HCT116 (cell line): ENCODE data around the gene APOBEC3B. TPM values are rescaled to one million over a fixed set of nuclear protein-coding genes. Genes with fewer than 3 reads are reported as not detected.

ENCODE experiments used
- ATAC-seq: fragments of 200-7000 bp; cut with Tn5 transposase; 2 replicates; pipeline ENCODE4 v1.9.1; 2020; ENCODE audit warnings: mild to moderate bottlenecking, moderate library complexity
- Bru-seq: library from RNA; stranded (reverse); fragments of 400-500 nt; gene quantifications from one replicate; lab custom pipeline; 2021; lab: Mats Ljungman, UMichigan
- BruChase-seq, 2 experiments: library from RNA; stranded (reverse); fragments of 400-500 nt; gene quantifications; one replicate each; lab custom pipeline; 2021; lab: Mats Ljungman, UMichigan
- BruUV-seq: library from RNA; stranded (reverse); fragments of 400-500 nt; replicated peaks from 2 replicates; lab custom pipeline; 2021; lab: Mats Ljungman, UMichigan
- CTCF ChIA-PET: fragments of 300-600 bp; sonication (Branson Sonifier 250); formaldehyde crosslinking; loops from one replicate; lab custom pipeline; 2021; ENCODE audit warnings: antibody characterized with exemption; lab: Charles Lee
- POLR2A ChIA-PET: fragments of 300-600, 350-600 bp; sonication (Branson Sonifier 250); formaldehyde crosslinking; loops from one replicate; lab custom pipeline; 2021; ENCODE audit warnings: antibody characterized with exemption; lab: Charles Lee
- RAD21 ChIA-PET, 2 experiments: fragments of 300-600 bp; sonication (Branson Sonifier 250); formaldehyde crosslinking; loops; one replicate each; lab custom pipeline; 2023; ENCODE audit warnings: low total read pairs in 2 of 2; ENCODE audit not compliant: uncharacterized antibody in 2 of 2, unreplicated experiment in 2 of 2, low non-redundant PET in 1 of 2; lab: Charles Lee
- DNase-seq: peaks from one replicate; pipeline ENCODE4 v3.0.0-alpha.2; 2010; ENCODE audit warnings: low read depth, low spot score
- H2AFZ ChIP-seq: fragments of 200-600 bp; shearing (Covaris generic), sonication (generic); 2 replicates; pipeline ENCODE4 v1.6.1; 2017; ENCODE audit warnings: low read depth, mixed run types, mixed read lengths, antibody characterized with exemption, low read length; ENCODE audit not compliant: poor library complexity, severe bottlenecking
- H3K27ac ChIP-seq: 2 replicates; pipeline ENCODE4 v1.5.1; 2012; ENCODE audit warnings: low read depth, low read length
- H3K27me3 ChIP-seq: fragments of 200-600 bp; sonication (generic); 2 replicates; pipeline ENCODE4 v1.6.1; 2016; ENCODE audit warnings: mixed run types, low read length, mixed read lengths; ENCODE audit not compliant: insufficient read depth
- H3K36me3 ChIP-seq, 2 experiments: fragments of 200-500 bp in 1 of 2; fragments of 200-600 bp in 1 of 2; sonication (Bioruptor generic) in 1 of 2; sonication (generic) in 1 of 2; 2 replicates each; pipeline versions ENCODE4 v1.5.1 to v1.6.1; 2014 to 2016; ENCODE audit warnings: low read length in 2 of 2, inconsistent platforms in 1 of 2, mixed read lengths in 1 of 2, mixed run types in 1 of 2; ENCODE audit not compliant: insufficient read depth in 2 of 2, control insufficient read depth in 1 of 2
- H3K4me1 ChIP-seq, 2 experiments: fragments of 200-600 bp in 1 of 2; sonication (generic) in 1 of 2; 2 replicates each; pipeline versions ENCODE4 v1.5.1 to v1.6.1; 2012 to 2017; ENCODE audit warnings: low read length in 2 of 2, inconsistent platforms in 1 of 2, mild to moderate bottlenecking in 1 of 2, mixed read lengths in 1 of 2, mixed run types in 1 of 2, moderate library complexity in 1 of 2; ENCODE audit not compliant: insufficient read depth in 2 of 2, control insufficient read depth in 1 of 2
- H3K4me2 ChIP-seq: fragments of 200-600 bp; sonication (generic); 2 replicates; pipeline ENCODE4 v1.6.1; 2017; ENCODE audit warnings: mixed run types, low read length, mixed read lengths
- H3K4me3 ChIP-seq, 2 experiments: fragments of 200-600 bp in 1 of 2; sonication (generic) in 1 of 2; replicated peaks in 1 of 2; 2 replicates each; pipeline ENCODE4 v1.5.1; 2011 to 2016; ENCODE audit warnings: low read length in 2 of 2, control low read depth in 1 of 2, low read depth in 1 of 2, mild to moderate bottlenecking in 1 of 2, mixed read lengths in 1 of 2, mixed run types in 1 of 2
- H3K79me2 ChIP-seq: fragments of 200-600 bp; sonication (generic); 2 replicates; pipeline ENCODE4 v1.6.1; 2017; ENCODE audit warnings: mild to moderate bottlenecking, mixed run types, low read length, moderate library complexity, mixed read lengths; ENCODE audit not compliant: insufficient read depth
- H3K9ac ChIP-seq: fragments of 200-600 bp; sonication (generic); 2 replicates; pipeline ENCODE4 v1.6.1; 2016; ENCODE audit warnings: low read length, mixed read lengths
- H3K9me2 ChIP-seq: fragments of 200-600 bp; sonication (generic), shearing (Covaris generic); 2 replicates; pipeline ENCODE4 v1.6.1; 2017; ENCODE audit warnings: mixed run types, mild to moderate bottlenecking, moderate library complexity; ENCODE audit not compliant: insufficient read depth
- H3K9me3 ChIP-seq, 2 experiments: fragments of 200-500 bp in 1 of 2; fragments of 200-600 bp in 1 of 2; sonication (Bioruptor generic) in 1 of 2; sonication (generic) in 1 of 2; 2 replicates each; pipeline ENCODE4 v1.6.1; 2014 to 2017; ENCODE audit warnings: low read length in 2 of 2, mixed read lengths in 2 of 2, inconsistent platforms in 1 of 2, low read depth in 1 of 2, mild to moderate bottlenecking in 1 of 2, mixed run types in 1 of 2, moderate library complexity in 1 of 2; ENCODE audit not compliant: control insufficient read depth in 1 of 2, insufficient read depth in 1 of 2
- H4K20me1 ChIP-seq: fragments of 200-600 bp; sonication (generic), shearing (Covaris generic); 2 replicates; pipeline ENCODE4 v1.6.1; 2017; ENCODE audit warnings: mixed run types, mild to moderate bottlenecking, moderate library complexity; ENCODE audit not compliant: insufficient read depth
- EZH2 ChIP-seq: fragments of 200-600 bp; sonication (generic); IDR thresholded peaks from 2 replicates; pipeline ENCODE4 v1.6.1; 2017; ENCODE audit warnings: antibody characterized with exemption, mixed run types
- FOSL1 ChIP-seq: IDR thresholded peaks from 2 replicates; pipeline ENCODE4 v1.6.1; 2012; ENCODE audit warnings: low read depth
- JUND ChIP-seq: IDR thresholded peaks from 2 replicates; pipeline ENCODE4 v1.6.1; 2012
- POLR2AphosphoS5 ChIP-seq: IDR thresholded peaks from 2 replicates; pipeline ENCODE4 v1.6.1; 2011; ENCODE audit warnings: mild to moderate bottlenecking, low read depth, low read length, moderate library complexity
- SIN3A ChIP-seq: IDR thresholded peaks from 2 replicates; pipeline ENCODE4 v1.6.1; 2012; ENCODE audit warnings: low read depth
- SP1 ChIP-seq: IDR thresholded peaks from 2 replicates; pipeline ENCODE4 v1.6.1; 2012; ENCODE audit warnings: low read depth
- intact Hi-C: fragments of 100-400 bp; cut with micrococcal nuclease; formaldehyde crosslinking; loops from 2 replicates; pipeline ENCODE4 v1.10.0; 2022
- long read RNA-seq: library from polyadenylated mRNA; unstranded; transcript quantifications from one replicate; pipeline ENCODE4 v2.0.0, GENCODE V29; 2021; ENCODE audit not compliant: unreplicated experiment
- polyA plus RNA-seq: library from polyadenylated mRNA; unstranded; fragments of >200 nt; gene quantifications from 2 replicates; pipeline ENCODE4 v1.2.1, GENCODE V29; 2012; ENCODE audit warnings: missing spikeins
- total RNA-seq: library from RNA; stranded (reverse); gene quantifications from one replicate; pipeline ENCODE4 v1.2.1, GENCODE V29; 2021; ENCODE audit not compliant: unreplicated experiment
- TF ChIP-seq, protein P1 (sequence below): IDR thresholded peaks from 2 replicates; pipeline ENCODE4 v1.6.1; 2012

APOBEC3B gene
- 10.3 TPM for total RNA-seq
- 33.4 and 35.2 TPM in 2 replicates for polyA plus RNA-seq
- percentile 56 among the genes with signal in this experiment for Bru-seq, nascent RNA
- percentile 90 among the genes with signal in this experiment for BruChase-seq, experiment 1, labeled RNA remaining after a 6-hour chase
- BruChase-seq, experiment 2, labeled RNA remaining after a 2-hour chase, result percentile 76 among the genes with signal in this experiment
- long read RNA-seq, transcript APOBEC3B-201 (8 exons, 1,533 nt), result major isoform, 13 of 18 reads
- long read RNA-seq, partial matches to known transcripts, result 4 of 18 reads
- long read RNA-seq, other reads (novel, unspliced or antisense), result 0 of 18 reads

DNA sequence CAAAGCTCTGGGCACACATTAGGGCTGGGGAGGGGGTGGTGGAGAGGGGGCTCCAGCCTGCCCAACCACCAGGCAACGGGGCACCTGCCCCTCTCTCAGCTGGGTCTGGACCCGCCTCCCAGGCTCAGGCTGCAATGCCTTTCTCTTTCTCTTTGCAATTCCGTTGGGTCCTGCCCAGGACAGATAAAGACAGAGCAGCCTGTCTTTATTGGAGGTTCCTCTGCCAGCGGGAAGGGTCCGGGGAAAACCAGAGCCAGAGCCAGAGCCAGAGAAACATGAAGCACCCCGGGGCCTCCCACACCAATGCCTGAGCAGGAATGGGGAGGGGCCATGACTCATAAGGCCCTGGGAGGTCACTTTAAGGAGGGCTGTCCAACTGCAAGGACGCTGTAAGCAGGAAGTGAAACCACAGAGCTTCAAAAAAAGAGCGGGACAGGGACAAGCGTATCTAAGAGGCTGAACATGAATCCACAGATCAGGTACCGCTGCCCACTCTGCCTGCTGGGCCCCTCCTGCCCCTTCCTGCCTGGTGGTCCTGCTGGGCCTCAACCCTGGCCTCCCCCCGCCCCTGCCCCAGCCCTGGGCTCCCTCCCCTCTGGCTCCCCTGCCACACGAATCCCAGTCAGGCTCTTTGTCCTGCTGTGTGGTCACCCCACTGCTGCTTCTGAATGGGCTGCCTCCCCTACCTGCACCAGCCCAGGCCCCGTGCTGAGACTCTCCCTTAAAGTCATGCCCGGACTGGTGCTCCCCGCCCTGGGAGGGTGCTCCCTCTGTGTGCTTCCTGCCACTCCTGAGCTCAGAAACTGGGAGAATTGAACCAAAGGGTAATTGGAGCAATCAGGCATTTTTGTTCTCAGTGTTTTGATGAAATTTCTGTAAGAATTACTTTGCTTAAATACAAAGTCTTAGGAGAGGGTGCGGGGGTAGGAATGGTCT is at the start of gene APOBEC3B:
APOBEC3B (plus strand) TSS at position 356 of the 936 bp plus-strand sequence; CDS start at position 463, 107 bp downstream.
- peak; percentile 77 for ATAC-seq
- Histone ChIP-seq H3K4me1 (peaks cover 22 to 42% of the 10 kb centered on the region in 2 experiments), H3K9me2 (no peaks in the 10 kb centered on the region), H3K36me3 (no peaks in the 10 kb centered on the region), H3K9ac (peak within 1 kb of the TSS; percentile 50), H3K4me3 (peak within 1 kb of the TSS; percentile 27 to 50), H3K9me3 (peaks cover 0 to 8% of the 10 kb centered on the region in 2 experiments; a peak in 1 of 4 replicates), H3K4me2 (peak within 1 kb of the TSS; percentile 66), H3K79me2 (no peaks in the 10 kb centered on the region), H2AFZ (no peak within 1 kb of the TSS), H3K27me3 (no peaks in the 10 kb centered on the region)
- POLR2A ChIA-PET, result interaction anchor here (1.3 kb wide), 1 partner anchor 55 kb away, joined by 3 read pairs; no protein-coding TSS in a partner anchor
- CTCF ChIA-PET, result interaction anchor here (1.0 to 2.0 kb wide), 2 partner anchors 9 to 21 kb away, joined by 3 to 5 read pairs; no protein-coding TSS in a partner anchor
- BruUV-seq, result TSS peak; percentile 73
- DNase-seq, result peak; percentile 81
- intact Hi-C loops, result no loop called here
- RAD21 ChIA-PET, result no interaction called here
- TF ChIP-seq POLR2AphosphoS5 (peak; percentile 27; the same call in 1 of the 2 replicates), SIN3A (no peak), SP1 (peak; percentile 41; the same call in 1 of the 2 replicates), FOSL1 (peak; percentile 55; the same call in 1 of the 2 replicates), JUND (peak; percentile 44; the same call in 1 of the 2 replicates), EZH2 (no peak)
- TF ChIP-seq, protein P1, sequence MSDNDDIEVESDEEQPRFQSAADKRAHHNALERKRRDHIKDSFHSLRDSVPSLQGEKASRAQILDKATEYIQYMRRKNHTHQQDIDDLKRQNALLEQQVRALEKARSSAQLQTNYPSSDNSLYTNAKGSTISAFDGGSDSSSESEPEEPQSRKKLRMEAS, result peak; percentile 72
- TF ChIP-seq, all 23 proteins: peak for 5
- Histone ChIP-seq H3K27ac (peak within 1 kb of the TSS; percentile 50), H4K20me1 (no peaks in the 10 kb centered on the region)
